H1 (cell line): ENCODE measurements around the gene GOLGA2. TPM values are rescaled to one million over a fixed set of nuclear protein-coding genes. Genes with fewer than 3 reads are reported as not detected.

Experiments
- CTCF ChIA-PET: fragments of 300-600 bp; sonication (Branson Sonifier 250); formaldehyde crosslinking; loops from one replicate; lab custom pipeline; 2021; ENCODE audit not compliant: partially characterized antibody; lab: Charles Lee
- POLR2A ChIA-PET: fragments of 300-600 bp; sonication (Branson Sonifier 250); formaldehyde crosslinking; loops from one replicate; lab custom pipeline; 2021; ENCODE audit warnings: inconsistent platforms; ENCODE audit not compliant: partially characterized antibody; lab: Charles Lee
- DNase-seq, 2 experiments: peaks; one replicate each; pipeline versions ENCODE4 v3.0.0 to v3.0.0-alpha.2; 2010 to 2022; ENCODE audit warnings: low spot score in 2 of 2, low read depth in 1 of 2, mixed read lengths in 1 of 2
- FAIRE-seq: peaks from 2 replicates; lab custom pipeline; 2011; peaks lifted over from hg19 to GRCh38; lab: Jason Lieb, UNC
- H2AFZ ChIP-seq: 2 replicates; pipeline ENCODE4 v1.8.1; 2012; ENCODE audit warnings: low read length, inconsistent platforms
- H2AK5ac ChIP-seq: 2 replicates; pipeline ENCODE4 v1.6.1; 2013; ENCODE audit warnings: low read depth, low read length
- H2BK120ac ChIP-seq: replicated peaks from 2 replicates; pipeline ENCODE3; 2013; ENCODE audit warnings: low read depth, low read length, inconsistent platforms
- H2BK12ac ChIP-seq: 2 replicates; pipeline ENCODE4 v1.6.1; 2013; ENCODE audit warnings: low read depth, low read length
- H2BK15ac ChIP-seq: 2 replicates; pipeline ENCODE4 v1.6.1; 2013; ENCODE audit warnings: low read length
- H2BK20ac ChIP-seq: 2 replicates; pipeline ENCODE4 v1.6.1; 2013; ENCODE audit warnings: low read length
- H2BK5ac ChIP-seq: 2 replicates; pipeline ENCODE4 v1.6.1; 2013; ENCODE audit warnings: low read depth, low read length
- H3K14ac ChIP-seq: 2 replicates; pipeline ENCODE4 v1.6.1; 2013; ENCODE audit warnings: inconsistent platforms; ENCODE audit not compliant: insufficient read length
- H3K18ac ChIP-seq: 2 replicates; pipeline ENCODE4 v1.6.1; 2013; ENCODE audit warnings: low read length; ENCODE audit errors: extremely low read depth
- H3K23ac ChIP-seq: 2 replicates; pipeline ENCODE4 v1.6.1; 2013; ENCODE audit warnings: inconsistent platforms; ENCODE audit not compliant: insufficient read length
- H3K23me2 ChIP-seq: 2 replicates; pipeline ENCODE4 v1.6.1; 2013; ENCODE audit warnings: low read depth, low read length
- H3K27ac ChIP-seq: 2 replicates; pipeline ENCODE4 v1.6.1; 2011; ENCODE audit warnings: low read depth, low read length, inconsistent platforms
- H3K27me3 ChIP-seq, 4 experiments: replicated peaks in 1 of 4; 1 replicate in 1 of 4; 2 replicates in 3 of 4; pipeline versions ENCODE4 v1.6.1 to v1.8.1; 2011 to 2013; ENCODE audit warnings: low read length in 3 of 4, mild to moderate bottlenecking in 3 of 4, inconsistent platforms in 2 of 4, mixed read lengths in 2 of 4, moderate library complexity in 1 of 4; ENCODE audit not compliant: control insufficient read depth in 3 of 4, insufficient read depth in 3 of 4; ENCODE audit errors: extremely low read depth in 1 of 4
- H3K36me3 ChIP-seq, 4 experiments: 2 replicates each; pipeline versions ENCODE4 v1.6.1 to v1.8.1; 2011 to 2013; ENCODE audit warnings: mild to moderate bottlenecking in 4 of 4, low read length in 3 of 4, moderate library complexity in 2 of 4, control low read depth in 1 of 4, inconsistent platforms in 1 of 4; ENCODE audit not compliant: insufficient read depth in 4 of 4, control insufficient read depth in 2 of 4
- H3K4ac ChIP-seq: replicated peaks from 2 replicates; pipeline ENCODE3; 2013; ENCODE audit warnings: low read length, low read depth, mixed read lengths, inconsistent platforms; ENCODE audit not compliant: insufficient read length
- H3K4me1 ChIP-seq, 4 experiments: replicated peaks in 1 of 4; 1 replicate in 1 of 4; 2 replicates in 3 of 4; pipeline versions ENCODE4 v1.6.1 to v1.8.1; 2011 to 2013; ENCODE audit warnings: low read length in 3 of 4, inconsistent platforms in 2 of 4, mixed read lengths in 1 of 4; ENCODE audit not compliant: insufficient read depth in 4 of 4, control insufficient read depth in 3 of 4
- H3K4me2 ChIP-seq, 2 experiments: 2 replicates each; pipeline versions ENCODE4 v1.6.1 to v1.8.1; 2011 to 2013; ENCODE audit warnings: low read depth in 2 of 2, low read length in 2 of 2, control low read depth in 1 of 2, inconsistent platforms in 1 of 2, mild to moderate bottlenecking in 1 of 2; ENCODE audit not compliant: insufficient read depth in 1 of 2
- H3K4me3 ChIP-seq, 4 experiments: fragments of 200-600, 300-600 bp in 1 of 4; sonication (generic), shearing (Covaris generic), sonication (Bioruptor Twin) in 1 of 4; 2 replicates each; pipeline versions ENCODE4 v1.5.1 to v1.8.1; 2011 to 2016; ENCODE audit warnings: low read length in 4 of 4, low read depth in 3 of 4, control low read depth in 2 of 4, inconsistent platforms in 2 of 4, mild to moderate bottlenecking in 2 of 4, mixed read lengths in 1 of 4, moderate library complexity in 1 of 4; ENCODE audit not compliant: insufficient read depth in 2 of 4; ENCODE audit errors: extremely low read depth in 1 of 4
- H3K56ac ChIP-seq: replicated peaks from 2 replicates; pipeline ENCODE3; 2013; ENCODE audit warnings: low read depth, mild to moderate bottlenecking, mixed read lengths, low read length, inconsistent platforms; ENCODE audit not compliant: insufficient read length
- H3K79me1 ChIP-seq: 2 replicates; pipeline ENCODE4 v1.6.1; 2013; ENCODE audit warnings: low read depth, low read length, control low read depth
- H3K79me2 ChIP-seq, 2 experiments: 2 replicates each; pipeline versions ENCODE4 v1.6.1 to v1.8.1; 2012 to 2013; ENCODE audit warnings: low read length in 2 of 2, mild to moderate bottlenecking in 2 of 2, inconsistent platforms in 1 of 2; ENCODE audit not compliant: insufficient read depth in 2 of 2, control insufficient read depth in 1 of 2
- H3K9ac ChIP-seq, 4 experiments: replicated peaks in 1 of 4; 1 replicate in 1 of 4; 2 replicates in 3 of 4; pipeline versions ENCODE4 v1.6.1 to v1.8.1; 2011 to 2013; ENCODE audit warnings: low read depth in 3 of 4, low read length in 3 of 4, control low read depth in 2 of 4, mild to moderate bottlenecking in 2 of 4, moderate library complexity in 2 of 4, inconsistent platforms in 1 of 4; ENCODE audit errors: extremely low read depth in 1 of 4
- H3K9me3 ChIP-seq, 2 experiments: 2 replicates each; pipeline versions ENCODE4 v1.6.1 to v1.8.1; 2012 to 2013; ENCODE audit warnings: mild to moderate bottlenecking in 2 of 2, moderate library complexity in 2 of 2, control low read depth in 1 of 2, inconsistent platforms in 1 of 2, low read depth in 1 of 2, low read length in 1 of 2, mixed read lengths in 1 of 2; ENCODE audit not compliant: insufficient read depth in 2 of 2
- H4K20me1 ChIP-seq, 2 experiments: replicated peaks in 1 of 2; 2 replicates each; pipeline versions ENCODE3 to v1.8.1; 2011 to 2013; ENCODE audit warnings: inconsistent platforms in 2 of 2, low read length in 2 of 2, mild to moderate bottlenecking in 1 of 2; ENCODE audit not compliant: insufficient read depth in 2 of 2, control insufficient read depth in 1 of 2
- H4K5ac ChIP-seq: 2 replicates; pipeline ENCODE4 v1.6.1; 2013; ENCODE audit warnings: low read length, low read depth, mixed read lengths, inconsistent platforms; ENCODE audit not compliant: insufficient read length
- H4K8ac ChIP-seq: 2 replicates; pipeline ENCODE4 v1.8.0; 2013; ENCODE audit warnings: mild to moderate bottlenecking, moderate library complexity, low read length, inconsistent platforms; ENCODE audit not compliant: insufficient read depth; ENCODE audit errors: extremely low read depth
- H4K91ac ChIP-seq: replicated peaks from 2 replicates; pipeline ENCODE3; 2013; ENCODE audit warnings: low read length, mixed read lengths, inconsistent platforms; ENCODE audit not compliant: insufficient read length
- EZH2 ChIP-seq: fragments of 200-600 bp; sonication (generic); IDR thresholded peaks from 2 replicates; pipeline ENCODE4 v1.7.1; 2012; ENCODE audit warnings: low read depth, mild to moderate bottlenecking, moderate library complexity, low read length, inconsistent platforms; ENCODE audit not compliant: severe bottlenecking
- KDM4A ChIP-seq: IDR thresholded peaks from one replicate; pipeline ENCODE4 v1.7.1; 2012; ENCODE audit warnings: low read depth, mild to moderate bottlenecking, moderate library complexity, low read length, inconsistent platforms; ENCODE audit not compliant: severe bottlenecking
- PHF8 ChIP-seq: fragments of 200-600 bp; sonication (generic); conservative IDR thresholded peaks from 2 replicates; pipeline ENCODE4 v1.7.1; 2012; ENCODE audit warnings: low read depth, mild to moderate bottlenecking, inconsistent platforms, low read length, moderate library complexity
- SAP30 ChIP-seq: fragments of 300-600 bp; sonication (generic); IDR thresholded peaks from 2 replicates; pipeline ENCODE4 v1.7.1; 2012; ENCODE audit warnings: low read length, moderate library complexity, mild to moderate bottlenecking, inconsistent platforms; ENCODE audit not compliant: insufficient read depth, insufficient replicate concordance
- SP1 ChIP-seq: IDR thresholded peaks from 2 replicates; pipeline ENCODE4 v1.6.1; 2011; ENCODE audit warnings: low read depth, low read length
- SUZ12 ChIP-seq: fragments of 200-600 bp; sonication (generic); IDR thresholded peaks from 2 replicates; pipeline ENCODE4 v1.6.1; 2012; ENCODE audit warnings: mild to moderate bottlenecking, inconsistent platforms, low read length, moderate library complexity, mixed read lengths
- TBP ChIP-seq: IDR thresholded peaks from 2 replicates; pipeline ENCODE4 v1.6.1; 2011; ENCODE audit warnings: low read depth, low read length, improper control_type of control experiment
- USF2 ChIP-seq: IDR thresholded peaks from 2 replicates; pipeline ENCODE4 v1.6.1; 2011; ENCODE audit warnings: low read length, improper control_type of control experiment
- WGBS, 2 experiments: shearing (Covaris generic) in 1 of 2; methylation state at CpG; one replicate each; pipeline versions ENCODE4 v1.1.6 to v1.1.7; 2013 to 2015; ENCODE audit warnings: low lambda C conversion rate in 2 of 2, mixed read lengths in 2 of 2, inconsistent platforms in 1 of 2, low coverage in 1 of 2, missing lambda C conversion rate in 1 of 2; ENCODE audit not compliant: insufficient replicate concordance in 2 of 2, insufficient coverage in 1 of 2, insufficient read length in 1 of 2; ENCODE audit errors: extremely low coverage in 1 of 2, missing lambda C conversion rate in 1 of 2; 5-methylcytosine and 5-hydroxymethylcytosine counted together
- polyA plus RNA-seq, 7 experiments: library from polyadenylated mRNA; depleted of rRNA in 3 of 7; stranded (reverse) in 5 of 7; unstranded in 2 of 7; fragments of >200 nt in 5 of 7; fragments of 200-250 nt in 2 of 7; gene quantifications; 1 replicate in 5 of 7; 2 replicates in 1 of 7; 4 replicates in 1 of 7; pipeline versions ENCODE4 v1.2.1 to v1.2.3, GENCODE V29; 2011 to 2013; ENCODE audit warnings: missing spikeins in 2 of 7, mixed read lengths in 2 of 7
- total RNA-seq: library from RNA; stranded (reverse); fragmentation: NEBNext Ultra II Directional; extraction: Animal tissue kit (Norgen Biotek cat#: 25700); gene quantifications from 2 replicates; pipeline ENCODE4 v1.2.1, GENCODE V29; 2021
- TF ChIP-seq, protein P1 (sequence below): IDR thresholded peaks from 2 replicates; pipeline ENCODE4 v1.6.1; 2011; ENCODE audit warnings: low read depth, mild to moderate bottlenecking, low read length; ENCODE audit not compliant: insufficient read depth
- TF ChIP-seq, protein P2 (sequence below): IDR thresholded peaks from 2 replicates; pipeline ENCODE4 v1.6.1; 2012; ENCODE audit warnings: inconsistent platforms

The GOLGA2 gene
- total and polyA plus RNA-seq, 2 of the 8 experiments (the other 6 are each of a cell fraction or from before 2014, with no cell fraction given): 13.1 to 43.6 TPM

- DNase-seq: no peak
- TF ChIP-seq SP1 (no peak), SAP30 (no peak), TBP (no peak), KDM4A (no peak), USF2 (no peak), EZH2 (no peak), PHF8 (no peak), SUZ12 (no peak)
- TF ChIP-seq, protein P1, sequence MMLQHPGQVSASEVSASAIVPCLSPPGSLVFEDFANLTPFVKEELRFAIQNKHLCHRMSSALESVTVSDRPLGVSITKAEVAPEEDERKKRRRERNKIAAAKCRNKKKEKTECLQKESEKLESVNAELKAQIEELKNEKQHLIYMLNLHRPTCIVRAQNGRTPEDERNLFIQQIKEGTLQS: no peak
- TF ChIP-seq, protein P2, sequence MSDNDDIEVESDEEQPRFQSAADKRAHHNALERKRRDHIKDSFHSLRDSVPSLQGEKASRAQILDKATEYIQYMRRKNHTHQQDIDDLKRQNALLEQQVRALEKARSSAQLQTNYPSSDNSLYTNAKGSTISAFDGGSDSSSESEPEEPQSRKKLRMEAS: no peak
Measured at GRCh38 chr9:128222880-128223670, 52.7 kb downstream of the GOLGA2 start.

More at GRCh38 chr9:128222880-128223670, 52.7 kb downstream of the GOLGA2 start:
- no peak for FAIRE-seq
- H2AFZ ChIP-seq: no peak overlapping the region
- no peak overlapping the region for H3K4me3 ChIP-seq
- no peak overlapping the region for H2BK20ac ChIP-seq
- no peak overlapping the region for H3K9ac ChIP-seq
- H4K91ac ChIP-seq: no peak overlapping the region
- no peak overlapping the region for H3K4ac ChIP-seq
- no peaks in the 10 kb centered on the region for H3K9me3 ChIP-seq
- no peak overlapping the region for H3K14ac ChIP-seq
- H2BK120ac ChIP-seq: no peak overlapping the region
- no peak overlapping the region for H3K27ac ChIP-seq
- H4K8ac ChIP-seq: no peak overlapping the region
- CTCF ChIA-PET: no interaction called here
- no peak overlapping the region for H3K56ac ChIP-seq
- no peaks in the 10 kb centered on the region for H3K79me2 ChIP-seq
- peaks cover 0 to 5% (median 3%) of the 10 kb centered on the region in 4 experiments; a peak in 5 of 7 replicates for H3K4me1 ChIP-seq
- H4K20me1 ChIP-seq: peaks cover 0 to 12% of the 10 kb centered on the region in 2 experiments
- peaks cover 6 to 19% (median 13%) of the 10 kb centered on the region in 4 experiments for H3K36me3 ChIP-seq
- H2AK5ac ChIP-seq: no peak overlapping the region
- no peaks in the 10 kb centered on the region for H3K79me1 ChIP-seq
- H2BK5ac ChIP-seq: no peak overlapping the region
- no peak overlapping the region for H3K18ac ChIP-seq
- H3K4me2 ChIP-seq: no peak overlapping the region
- H2BK12ac ChIP-seq: no peak overlapping the region
- no peaks in the 10 kb centered on the region for H3K27me3 ChIP-seq
- H3K23me2 ChIP-seq: 0 out of 2 replicates have a peak, but pooled peaks cover 2% of the 10 kb centered on the region
- H4K5ac ChIP-seq: no peak overlapping the region
- no peak overlapping the region for H3K23ac ChIP-seq
- POLR2A ChIA-PET: interaction anchor here (0.7 to 3.1 kb wide), 4 partner anchors 11 to 57 kb away, joined by 3 to 21 read pairs (median 4); no protein-coding TSS in a partner anchor
- WGBS, 2 experiments: 93% methylated on average over 13 of the region's 13 CpGs; no CpG with 5 or more reads in 1 of the 2 experiments
- H2BK15ac ChIP-seq: no peak overlapping the region
